GM12878 (cell line): ENCODE results near the gene POLA1. TPM values are rescaled to one million over a fixed set of nuclear protein-coding genes. Genes with fewer than 3 reads are reported as not detected.

Source experiments
- ATAC-seq: fragments of 200-7000 bp; cut with Tn5 transposase; 3 replicates; pipeline ENCODE4 v1.9.1; 2020; ENCODE audit warnings: mild to moderate bottlenecking, moderate library complexity
- BruUV-seq: library from RNA; stranded (reverse); fragments of 400-500 nt; replicated peaks from 2 replicates; lab custom pipeline; 2021; lab: Mats Ljungman, UMichigan
- CTCF ChIA-PET: fragments of 300-600 bp; sonication (Branson Sonifier 250); formaldehyde crosslinking; extraction: SDS; loops from one replicate; lab custom pipeline; 2021; ENCODE audit warnings: inconsistent platforms; lab: Yijun Ruan, JAX
- POLR2A ChIA-PET: fragments of 350-600 bp; formaldehyde crosslinking; extraction: SDS; loops from one replicate; lab custom pipeline; 2021; ENCODE audit warnings: inconsistent platforms; lab: Charles Lee
- RAD21 ChIA-PET: fragments of 300-600 bp; sonication (Branson Sonifier 250); formaldehyde crosslinking; loops from one replicate; lab custom pipeline; 2023; ENCODE audit warnings: antibody characterized with exemption; ENCODE audit not compliant: unreplicated experiment; lab: Charles Lee
- SMC1A ChIA-PET: fragments of 300-600 bp; sonication (Branson Sonifier 250); formaldehyde crosslinking; loops from one replicate; lab custom pipeline; 2023; ENCODE audit not compliant: unreplicated experiment, uncharacterized antibody; lab: Charles Lee
- DNase-seq: peaks from one replicate; pipeline ENCODE4 v3.0.0-alpha.2; 2011; ENCODE audit warnings: low read depth, low spot score
- FAIRE-seq: peaks from 3 replicates; lab custom pipeline; 2011; peaks lifted over from hg19 to GRCh38; lab: Jason Lieb, UNC
- H2AFZ ChIP-seq: 2 replicates; pipeline ENCODE4 v1.6.0; 2011; ENCODE audit warnings: low read depth, low read length, control low read depth; ENCODE audit not compliant: control insufficient read depth
- H3K27ac ChIP-seq: 2 replicates; pipeline ENCODE4 v1.5.1; 2011; ENCODE audit warnings: control low read depth; ENCODE audit not compliant: control insufficient read depth, insufficient read depth
- H3K27me3 ChIP-seq, 2 experiments: replicated peaks in 1 of 2; 2 replicates each; pipeline versions ENCODE4 v1.6.0 to v1.6.1; 2011; ENCODE audit warnings: low read length in 1 of 2; ENCODE audit not compliant: control insufficient read depth in 2 of 2, insufficient read depth in 2 of 2
- H3K36me3 ChIP-seq, 2 experiments: 2 replicates each; pipeline ENCODE4 v1.5.1; 2011; ENCODE audit warnings: low read length in 1 of 2; ENCODE audit not compliant: control insufficient read depth in 2 of 2, insufficient read depth in 2 of 2
- H3K4me1 ChIP-seq: 2 replicates; pipeline ENCODE4 v1.6.1; 2011; ENCODE audit warnings: mild to moderate bottlenecking, low read length, moderate library complexity, mixed read lengths; ENCODE audit not compliant: control insufficient read depth, insufficient read depth
- H3K4me2 ChIP-seq: 2 replicates; pipeline ENCODE4 v1.6.0; 2011; ENCODE audit warnings: control low read depth; ENCODE audit not compliant: control insufficient read depth, insufficient read depth
- H3K4me3 ChIP-seq: fragments of 200-600 bp; sonication (generic); 2 replicates; pipeline ENCODE4 v1.5.1; 2016
- H3K79me2 ChIP-seq: 2 replicates; pipeline ENCODE4 v1.6.0; 2011; ENCODE audit warnings: low read length; ENCODE audit not compliant: control insufficient read depth, insufficient read depth
- H3K9ac ChIP-seq: 2 replicates; pipeline ENCODE4 v1.8.0; 2011; ENCODE audit warnings: low read length, control low read depth, mixed read lengths; ENCODE audit not compliant: control insufficient read depth, insufficient read depth
- H3K9me3 ChIP-seq: replicated peaks from 3 replicates; pipeline ENCODE4 v1.5.1; 2011; ENCODE audit warnings: mild to moderate bottlenecking, low read length; ENCODE audit not compliant: control insufficient read depth, insufficient read depth
- H4K20me1 ChIP-seq: 2 replicates; pipeline ENCODE4 v1.6.0; 2011; ENCODE audit not compliant: control insufficient read depth, insufficient read depth
- EP300 ChIP-seq, 2 experiments: fragments of 150-350 bp in 1 of 2; IDR thresholded peaks; 2 replicates each; pipeline ENCODE4 v1.6.1; 2011 to 2012; ENCODE audit warnings: low read depth in 2 of 2, low read length in 2 of 2, borderline replicate concordance in 1 of 2, improper control_type of control experiment in 1 of 2, inconsistent platforms in 1 of 2; ENCODE audit not compliant: control insufficient read depth in 1 of 2
- PML ChIP-seq: IDR thresholded peaks from 2 replicates; pipeline ENCODE4 v1.6.1; 2012; ENCODE audit warnings: low read length, inconsistent platforms
- SREBF1 ChIP-seq: IDR thresholded peaks from 2 replicates; pipeline ENCODE4 v1.6.1; 2012; ENCODE audit warnings: mild to moderate bottlenecking, low read length
- ZBTB40 ChIP-seq: fragments of 450-650 bp; IDR thresholded peaks from 2 replicates; pipeline ENCODE4 v1.6.1; 2016; ENCODE audit warnings: mild to moderate bottlenecking, moderate library complexity, borderline replicate concordance
- whole genome bisulfite sequencing: methylation state at CpG from one replicate; pipeline ENCODE4 v1.1.6; 2016; ENCODE audit warnings: low lambda C conversion rate; ENCODE audit not compliant: insufficient replicate concordance, insufficient coverage; ENCODE audit errors: missing lambda C conversion rate; 5-methylcytosine and 5-hydroxymethylcytosine counted together
- in situ Hi-C: fragments of 300-500 bp; cut with MboI; formaldehyde crosslinking; loops from 9 replicates; pipeline ENCODE4 v1.14.3; 2018; ENCODE audit warnings: mixed read lengths
- intact Hi-C: fragments of 100-400 bp; cut with micrococcal nuclease; formaldehyde crosslinking; loops from one replicate; pipeline ENCODE4 v1.14.2; 2022; ENCODE audit not compliant: unreplicated experiment
- polyA plus RNA-seq, 11 experiments: library from polyadenylated mRNA; depleted of rRNA in 4 of 11; unstranded in 6 of 11; stranded (reverse) in 5 of 11; fragments of >200 nt; fragmentation: Nextera tagmentation in 4 of 11; fragmentation: Illumina TruSeq in 1 of 11; extraction: Ambion mirVana in 4 of 11; extraction: Trizol in 1 of 11; gene quantifications; 1 replicate in 1 of 11; 2 replicates in 10 of 11; pipeline versions ENCODE4 v1.2.1 to v1.2.3, GENCODE V29; 2011 to 2016; ENCODE audit warnings: inconsistent platforms in 2 of 11, missing spikeins in 2 of 11, low read depth in 1 of 11
- total RNA-seq, 4 experiments: library from RNA; depleted of rRNA in 3 of 4; stranded (reverse); fragments of >200 nt in 3 of 4; fragmentation: Illumina TruSeq in 1 of 4; extraction: Trizol in 1 of 4; gene quantifications; 2 replicates each; pipeline versions ENCODE4 v1.2.1 to v1.2.3, GENCODE V29; 2013 to 2021
- TF ChIP-seq, protein P1 (sequence below): fragments of 450-650 bp; formaldehyde crosslinking; IDR thresholded peaks from 2 replicates; pipeline ENCODE4 v1.4.0; 2022; ENCODE audit warnings: mild to moderate bottlenecking, moderate library complexity

The POLA1 gene
- total and polyA plus RNA-seq, 10 of the 15 experiments (the other 5 are each of a cell fraction or from before 2014, with no cell fraction given): 6.5 to 34.7 (median 24.8) TPM

- DNase-seq (no peak), ATAC-seq (no peak), FAIRE-seq (no peak)
- Histone ChIP-seq H3K4me1 (no peaks in the 10 kb centered on the region), H3K4me3 (no peak overlapping the region), H3K79me2 (no peaks in the 10 kb centered on the region), H3K9ac (no peak overlapping the region), H3K9me3 (no peaks in the 10 kb centered on the region), H3K4me2 (no peak overlapping the region), H3K36me3 (no peaks in the 10 kb centered on the region), H3K27me3 (peaks cover 0 to 3% of the 10 kb centered on the region in 2 experiments; a peak in 1 of 4 replicates), H3K27ac (no peak overlapping the region), H4K20me1 (no peaks in the 10 kb centered on the region), H2AFZ (no peak overlapping the region)
- 56% methylated on average over 10 of the region's 10 CpGs for WGBS
- ChIA-PET CTCF (interaction anchor here (1.0 kb wide), 1 partner anchor 166 kb away, joined by 3 read pairs; no protein-coding TSS in a partner anchor), POLR2A (no interaction called here), SMC1A (no interaction called here), RAD21 (no interaction called here)
- intact Hi-C loops (no loop called here), in situ Hi-C loops (no loop called here)
- TF ChIP-seq, protein P1, sequence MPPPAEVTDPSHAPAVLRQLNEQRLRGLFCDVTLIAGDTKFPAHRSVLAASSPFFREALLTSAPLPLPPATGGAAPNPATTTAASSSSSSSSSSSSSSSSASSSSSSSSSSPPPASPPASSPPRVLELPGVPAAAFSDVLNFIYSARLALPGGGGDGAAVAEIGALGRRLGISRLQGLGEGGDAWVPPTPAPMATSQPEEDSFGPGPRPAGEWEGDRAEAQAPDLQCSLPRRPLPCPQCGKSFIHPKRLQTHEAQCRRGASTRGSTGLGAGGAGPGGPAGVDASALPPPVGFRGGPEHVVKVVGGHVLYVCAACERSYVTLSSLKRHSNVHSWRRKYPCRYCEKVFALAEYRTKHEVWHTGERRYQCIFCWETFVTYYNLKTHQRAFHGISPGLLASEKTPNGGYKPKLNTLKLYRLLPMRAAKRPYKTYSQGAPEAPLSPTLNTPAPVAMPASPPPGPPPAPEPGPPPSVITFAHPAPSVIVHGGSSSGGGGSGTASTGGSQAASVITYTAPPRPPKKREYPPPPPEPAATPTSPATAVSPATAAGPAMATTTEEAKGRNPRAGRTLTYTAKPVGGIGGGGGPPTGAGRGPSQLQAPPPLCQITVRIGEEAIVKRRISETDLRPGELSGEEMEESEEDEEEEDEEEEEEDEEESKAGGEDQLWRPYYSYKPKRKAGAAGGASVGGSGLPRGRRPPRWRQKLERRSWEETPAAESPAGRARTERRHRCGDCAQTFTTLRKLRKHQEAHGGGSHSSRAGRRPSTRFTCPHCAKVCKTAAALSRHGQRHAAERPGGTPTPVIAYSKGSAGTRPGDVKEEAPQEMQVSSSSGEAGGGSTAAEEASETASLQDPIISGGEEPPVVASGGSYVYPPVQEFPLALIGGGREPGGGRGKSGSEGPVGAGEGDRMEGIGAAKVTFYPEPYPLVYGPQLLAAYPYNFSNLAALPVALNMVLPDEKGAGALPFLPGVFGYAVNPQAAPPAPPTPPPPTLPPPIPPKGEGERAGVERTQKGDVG (CRISPR knock-in tag): no peak
- TF ChIP-seq SREBF1 (no peak), PML (no peak), EP300 (IDR thresholded peaks at IDR 0.05; ENCODE audit: borderline replicate concordance in 1 of 2, control insufficient read depth in 1 of 2, low read depth in 2 of 2, low read length in 2 of 2) (no peak), ZBTB40 (no peak)
- BruUV-seq: no TSS peak
Measured at GRCh38 chrX:25004040-25004439, 310.3 kb downstream of the POLA1 start.
